Measurements from ENCODE around the gene TMEM43.

The TMEM43 gene

GRCh38 chr3:14121859-14122258 is 3.0 kb upstream of the TMEM43 start:
- no peak for DNase-seq (ENCODE audit: low read depth, low spot score)

GRCh38 chr3:14122301-14122700 is 2.6 kb upstream of the TMEM43 start:
- DNase-seq (ENCODE audit: low read depth, low spot score): no peak

- DNase-seq (ENCODE audit: low read depth, low spot score): no peak
These were observed 1.3 kb upstream of the TMEM43 start for GRCh38 chr3:14123308-14124222.

DNA sequence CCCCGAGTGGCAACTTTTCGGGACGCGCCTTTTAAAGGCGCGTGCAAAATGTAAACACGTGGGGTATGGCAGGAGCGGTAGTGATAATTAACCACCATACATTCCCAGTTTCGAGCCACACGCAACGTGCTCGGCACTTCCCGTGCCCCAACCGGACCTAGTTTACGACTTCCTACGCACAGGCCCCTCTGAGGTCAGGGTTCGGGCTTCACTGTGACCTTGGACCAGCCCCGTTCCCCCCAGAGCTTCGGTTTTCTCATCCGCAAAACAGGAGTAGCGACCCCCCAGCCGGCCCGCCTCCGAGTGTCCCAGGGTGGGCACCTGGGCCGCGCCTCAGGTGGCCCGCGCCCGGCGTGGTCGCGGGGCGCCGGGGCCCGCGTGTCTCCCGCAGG is 633 bp upstream of the TMEM43 start:
- DNase-seq (ENCODE audit: low read depth, low spot score): no peak

GRCh38 chr3:14125193-14126016 is 553 bp downstream of the TMEM43 start:
- DNase-seq (ENCODE audit: low read depth, low spot score): peak; percentile 69

- no peak for DNase-seq (ENCODE audit: low read depth, low spot score)
These were observed 1.4 kb downstream of the TMEM43 start for GRCh38 chr3:14126017-14126886.

- no peak for DNase-seq (ENCODE audit: low read depth, low spot score)
These were observed 2.1 kb downstream of the TMEM43 start for GRCh38 chr3:14126887-14127505.

GRCh38 chr3:14127516-14128161 is 2.8 kb downstream of the TMEM43 start:
- DNase-seq (ENCODE audit: low read depth, low spot score): no peak

- no peak for DNase-seq (ENCODE audit: low read depth, low spot score)
These were observed 3.9 kb downstream of the TMEM43 start for GRCh38 chr3:14128724-14129123.

GRCh38 chr3:14129296-14129695 is 4.4 kb downstream of the TMEM43 start:
- no peak for DNase-seq (ENCODE audit: low read depth, low spot score)

GRCh38 chr3:14130230-14130629 is 5.4 kb downstream of the TMEM43 start:
- no peak for DNase-seq (ENCODE audit: low read depth, low spot score)

DNA sequence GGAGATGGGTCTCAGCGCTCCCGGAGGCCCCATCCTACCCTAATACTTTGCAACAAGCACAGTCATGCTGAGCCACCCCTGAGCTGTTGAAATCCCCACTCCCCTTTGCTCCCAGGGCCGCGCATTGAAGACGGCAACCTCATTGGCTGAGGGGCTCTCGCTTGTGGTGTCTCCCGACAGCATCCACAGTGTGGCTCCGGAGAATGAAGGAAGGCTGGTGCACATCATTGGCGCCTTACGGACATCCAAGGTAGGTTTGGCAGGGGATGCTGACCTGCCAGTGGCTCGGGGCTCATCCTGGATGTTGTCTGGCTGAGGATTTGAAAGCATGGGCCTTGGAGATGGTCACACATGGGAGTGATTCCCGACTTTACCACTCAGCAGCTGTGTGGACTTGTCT is 5.9 kb downstream of the TMEM43 start:
- DNase-seq (ENCODE audit: low read depth, low spot score): no peak

DNA sequence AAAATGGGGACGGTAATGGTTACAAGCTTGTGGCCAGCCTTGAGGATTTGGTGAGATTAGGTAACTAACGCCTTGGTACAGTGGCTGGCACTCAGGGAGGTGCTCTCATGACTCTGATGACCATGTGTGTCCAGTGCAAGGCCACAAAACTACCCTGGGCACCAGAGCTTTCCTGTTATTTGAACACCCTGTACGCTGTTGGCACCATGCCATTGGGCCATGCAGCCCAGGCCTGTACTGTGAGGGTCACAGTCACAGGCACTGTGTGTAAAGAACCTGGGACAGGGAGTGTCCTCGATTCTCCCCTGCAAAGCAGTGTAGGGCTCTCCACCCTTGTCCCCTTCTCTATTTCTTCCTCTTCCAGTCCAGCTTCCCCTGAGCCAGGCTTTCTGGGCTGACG is 6.3 kb downstream of the TMEM43 start:
- no peak for DNase-seq (ENCODE audit: low read depth, low spot score)

DNA sequence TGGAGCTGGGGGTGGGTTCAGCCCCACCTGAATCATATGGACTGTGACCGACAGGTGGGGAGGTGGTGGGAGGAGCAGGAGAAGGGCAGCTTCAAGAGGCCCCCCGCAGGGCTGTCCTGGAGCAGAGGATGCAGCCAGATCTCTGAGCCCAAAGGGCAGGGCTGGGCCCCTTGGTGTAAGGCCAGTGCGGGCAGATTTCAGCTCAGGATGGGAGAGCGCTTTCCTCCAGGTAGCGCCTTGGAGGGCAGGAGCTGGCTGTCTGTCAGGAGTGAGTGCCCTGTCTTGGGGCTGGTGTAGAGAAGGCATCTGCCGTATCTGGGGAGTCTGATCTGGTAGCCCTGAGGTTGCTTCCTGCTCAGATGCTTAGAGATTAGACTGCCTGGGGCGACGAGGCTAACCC is 7.3 kb downstream of the TMEM43 start:
- DNase-seq (ENCODE audit: low read depth, low spot score): no peak

GRCh38 chr3:14132689-14133088 is 7.8 kb downstream of the TMEM43 start:
- DNase-seq (ENCODE audit: low read depth, low spot score): no peak

DNA sequence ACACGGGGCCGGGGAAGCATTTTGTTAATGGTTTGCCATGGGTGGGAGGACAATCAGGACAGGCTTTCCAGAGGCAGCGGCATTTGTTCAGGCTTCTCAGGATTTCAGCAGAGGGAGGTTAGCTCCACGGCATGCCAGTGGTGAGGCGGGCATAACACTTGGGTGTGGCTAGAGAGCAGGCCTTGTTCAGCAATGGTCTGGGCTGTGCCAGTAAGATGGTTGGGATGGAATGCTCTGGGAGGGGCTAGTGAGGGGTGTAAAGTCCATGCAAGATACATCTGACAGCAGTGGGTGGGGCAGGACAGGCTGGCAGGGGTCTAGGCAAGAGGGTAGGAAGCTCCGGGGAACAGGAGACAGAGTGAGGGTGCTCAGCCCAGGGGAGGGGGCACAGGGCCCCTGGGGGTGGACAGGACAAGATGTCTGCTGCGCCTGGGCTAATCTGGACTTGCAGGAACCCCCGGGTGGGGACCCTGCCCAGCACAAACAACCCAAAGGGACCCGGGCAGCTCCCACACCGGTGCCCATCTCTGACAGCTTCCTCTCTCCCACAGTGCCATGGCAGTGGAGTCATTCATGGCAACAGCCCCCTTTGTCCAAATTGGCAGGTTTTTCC is 8.4 kb downstream of the TMEM43 start:
- no peak for DNase-seq (ENCODE audit: low read depth, low spot score)

GRCh38 chr3:14133876-14134275 is 9.0 kb downstream of the TMEM43 start:
- no peak for DNase-seq (ENCODE audit: low read depth, low spot score)

GRCh38 chr3:14134291-14134690 is 9.4 kb downstream of the TMEM43 start:
- no peak for DNase-seq (ENCODE audit: low read depth, low spot score)

DNA sequence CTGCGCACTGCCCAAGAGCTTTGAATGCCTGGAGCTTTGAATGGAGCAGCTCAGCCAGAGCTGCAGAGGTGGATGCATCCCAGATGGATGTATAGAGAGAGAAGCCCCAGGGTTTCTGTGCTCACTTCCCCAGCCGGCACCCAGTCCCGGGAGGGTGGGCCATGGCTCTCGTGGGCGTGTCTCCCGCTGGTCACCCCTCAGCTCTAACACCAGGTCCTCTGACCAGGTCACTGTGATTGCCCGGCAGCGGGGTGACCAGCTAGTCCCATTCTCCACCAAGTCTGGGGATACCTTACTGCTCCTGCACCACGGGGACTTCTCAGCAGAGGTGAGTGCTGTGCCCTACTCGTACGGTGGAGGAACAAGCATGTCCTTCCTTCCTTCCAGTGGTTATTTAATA is 10.7 kb downstream of the TMEM43 start:
- DNase-seq (ENCODE audit: low read depth, low spot score): no peak

DNA sequence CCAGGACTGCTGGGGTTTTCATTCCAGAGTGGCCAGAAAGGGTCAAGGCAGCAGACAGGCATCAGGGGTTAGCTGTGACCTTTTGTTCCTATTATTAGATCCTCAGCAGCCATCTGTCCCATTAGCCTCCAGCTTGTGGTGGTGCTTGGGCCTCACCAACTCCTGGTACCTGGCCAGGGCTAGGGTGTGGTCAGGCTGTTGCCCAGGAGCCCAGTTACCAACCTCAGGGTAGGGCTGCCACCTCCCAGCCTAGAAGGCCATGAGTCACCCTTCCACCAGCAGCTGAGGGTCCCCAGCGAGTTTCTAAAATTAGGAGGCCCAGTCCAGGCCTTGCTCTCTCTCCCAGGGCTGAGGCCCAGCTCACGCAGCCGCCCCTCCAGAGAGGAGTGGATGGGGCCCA is 12.2 kb downstream of the TMEM43 start:
- DNase-seq (ENCODE audit: low read depth, low spot score): no peak

All from smooth muscle cell of the brain vasculature (primary cell).